Measurements from ENCODE around the gene PIP5K1C.

GRCh38 chr19:3643674-3644313 is 56.5 kb downstream of the PIP5K1C start:
- no peak for TF ChIP-seq CTCF (IDR thresholded peaks at IDR 0.05)
- TF ChIP-seq POLR2A (IDR thresholded peaks at IDR 0.05), result no peak
